Raji (cell line): ENCODE measurements around the gene CHRM4.

Experiments
- POLR2A ChIP-seq: IDR thresholded peaks from 2 replicates; pipeline ENCODE4 v1.6.1; 2011; ENCODE audit warnings: low read depth, low read length, control low read depth; ENCODE audit not compliant: insufficient read depth

Gene CHRM4

GRCh38 chr11:46388619-46389449 lies 2.7 kb downstream of the CHRM4 start:
- no peak for TF ChIP-seq POLR2A

- TF ChIP-seq POLR2A, result no peak
Observed at GRCh38 chr11:46387919-46388618, 3.5 kb downstream of the CHRM4 start.

GRCh38 chr11:46387456-46387855 lies 4.1 kb downstream of the CHRM4 start:
- TF ChIP-seq POLR2A, result no peak

- TF ChIP-seq POLR2A, result no peak
Observed at GRCh38 chr11:46386674-46387073, 4.9 kb downstream of the CHRM4 start.

- TF ChIP-seq POLR2A, result no peak
Observed at GRCh38 chr11:46386005-46386578, 5.5 kb downstream of the CHRM4 start.

GRCh38 chr11:46385169-46386004 lies 6.2 kb downstream of the CHRM4 start:
- TF ChIP-seq POLR2A, result no peak

GRCh38 chr11:46383974-46384701 lies 7.4 kb downstream of the CHRM4 start:
- no peak for TF ChIP-seq POLR2A

- no peak for TF ChIP-seq POLR2A
Observed at GRCh38 chr11:46383404-46383758, 8.2 kb downstream of the CHRM4 start.

- no peak for TF ChIP-seq POLR2A
Observed at GRCh38 chr11:46382646-46383403, 8.8 kb downstream of the CHRM4 start.

- no peak for TF ChIP-seq POLR2A
Observed at GRCh38 chr11:46381819-46382645, 9.5 kb downstream of the CHRM4 start.

- TF ChIP-seq POLR2A, result no peak
Observed at GRCh38 chr11:46381048-46381818, 10.3 kb downstream of the CHRM4 start, which contains the start of gene MDK. Gene MDK (plus strand): TSS chr11:46381669. CDS start chr11:46382058, 389 bp downstream.
